Endothelial cell of umbilical vein (primary cell): ENCODE results near the gene NFIA. TPM values are rescaled to one million over a fixed set of nuclear protein-coding genes. Genes with fewer than 3 reads are reported as not detected.

Experiments
- BruUV-seq: library from RNA; stranded (reverse); fragments of 400-500 nt; replicated peaks from 2 replicates; lab custom pipeline; 2021; lab: Mats Ljungman, UMichigan
- CTCF ChIA-PET: fragments of 300-600, 350-600 bp; sonication (Branson Sonifier 250); formaldehyde crosslinking; loops from one replicate; lab custom pipeline; 2021; ENCODE audit warnings: antibody characterized with exemption, inconsistent platforms; lab: Charles Lee
- POLR2A ChIA-PET: fragments of 300-600, 350-600 bp; sonication (Branson Sonifier 250); formaldehyde crosslinking; loops from one replicate; lab custom pipeline; 2021; ENCODE audit warnings: antibody characterized with exemption, inconsistent platforms; lab: Charles Lee
- DNase-seq: peaks from one replicate; pipeline ENCODE4 v3.0.0-alpha.2; 2011; ENCODE audit warnings: low read depth, low spot score
- FAIRE-seq: peaks from 2 replicates; lab custom pipeline; 2011; peaks lifted over from hg19 to GRCh38; lab: Jason Lieb, UNC
- H2AFZ ChIP-seq: 2 replicates; pipeline ENCODE4 v1.6.0; 2012; ENCODE audit warnings: low read depth, low read length, control low read depth, inconsistent platforms
- H3K27ac ChIP-seq: 2 replicates; pipeline ENCODE4 v1.5.1; 2011; ENCODE audit warnings: low read depth, mild to moderate bottlenecking, control low read depth, low read length, moderate library complexity; ENCODE audit not compliant: insufficient read depth
- H3K27me3 ChIP-seq, 2 experiments: 2 replicates each; pipeline versions ENCODE4 v1.6.0 to v1.6.1; 2011; ENCODE audit warnings: low read length in 2 of 2, mixed read lengths in 1 of 2; ENCODE audit not compliant: control insufficient read depth in 2 of 2, insufficient read depth in 2 of 2
- H3K36me3 ChIP-seq, 2 experiments: 2 replicates in 1 of 2; 3 replicates in 1 of 2; pipeline ENCODE4 v1.5.1; 2011; ENCODE audit warnings: low read length in 2 of 2, mild to moderate bottlenecking in 1 of 2, moderate library complexity in 1 of 2; ENCODE audit not compliant: control insufficient read depth in 2 of 2, insufficient read depth in 2 of 2; ENCODE audit errors: extremely low read depth in 1 of 2
- H3K4me1 ChIP-seq: 3 replicates; pipeline ENCODE4 v1.5.1; 2011; ENCODE audit warnings: mild to moderate bottlenecking, low read length; ENCODE audit not compliant: control insufficient read depth, insufficient read depth; ENCODE audit errors: extremely low read depth
- H3K4me2 ChIP-seq: 2 replicates; pipeline ENCODE4 v1.6.1; 2011; ENCODE audit warnings: low read length, control low read depth, mixed read lengths; ENCODE audit not compliant: insufficient read depth
- H3K4me3 ChIP-seq, 3 experiments: fragments of 200-600 bp in 1 of 3; sonication (generic), shearing (Covaris generic) in 1 of 3; replicated peaks in 1 of 3; 2 replicates each; pipeline ENCODE4 v1.5.1; 2011 to 2016; ENCODE audit warnings: control low read depth in 3 of 3, low read length in 3 of 3, mild to moderate bottlenecking in 2 of 3, inconsistent platforms in 1 of 3, low read depth in 1 of 3, moderate library complexity in 1 of 3; ENCODE audit not compliant: insufficient read depth in 1 of 3
- H3K79me2 ChIP-seq: 2 replicates; pipeline ENCODE4 v1.6.0; 2012; ENCODE audit warnings: low read length, inconsistent platforms; ENCODE audit not compliant: control insufficient read depth, insufficient read depth
- H3K9ac ChIP-seq: replicated peaks from 2 replicates; pipeline ENCODE3; 2011; ENCODE audit warnings: low read length, control low read depth; ENCODE audit not compliant: insufficient read depth; ENCODE audit errors: extremely low read depth
- H3K9me1 ChIP-seq: replicated peaks from 3 replicates; pipeline ENCODE4 v1.6.0; 2011; ENCODE audit warnings: mild to moderate bottlenecking, low read length; ENCODE audit not compliant: control insufficient read depth, insufficient read depth; ENCODE audit errors: extremely low read depth
- H3K9me3 ChIP-seq: replicated peaks from 2 replicates; pipeline ENCODE4 v1.5.1; 2012; ENCODE audit warnings: low read length, inconsistent platforms; ENCODE audit not compliant: control insufficient read depth, insufficient read depth
- H4K20me1 ChIP-seq: replicated peaks from 2 replicates; pipeline ENCODE3; 2011; ENCODE audit warnings: mild to moderate bottlenecking, low read length; ENCODE audit not compliant: control insufficient read depth, insufficient read depth; ENCODE audit errors: extremely low read depth
- CTCF ChIP-seq, 2 donors: IDR thresholded peaks; 1 replicate in 1 of 2; 2 replicates in 1 of 2; pipeline ENCODE4 v1.5.1; 2011; ENCODE audit warnings: low read length in 2 of 2, mild to moderate bottlenecking in 2 of 2, moderate library complexity in 2 of 2, control low read depth in 1 of 2, inconsistent platforms in 1 of 2, low read depth in 1 of 2; ENCODE audit not compliant: insufficient read depth in 1 of 2; ENCODE audit errors: extremely low read depth in 1 of 2
- EZH2 ChIP-seq: IDR thresholded peaks from 2 replicates; pipeline ENCODE4 v1.6.1; 2012; ENCODE audit warnings: borderline replicate concordance, low read depth, mild to moderate bottlenecking, moderate library complexity, low read length, inconsistent platforms; ENCODE audit not compliant: severe bottlenecking
- FOS ChIP-seq: IDR thresholded peaks from 2 replicates; pipeline ENCODE4 v1.6.1; 2011; ENCODE audit warnings: mild to moderate bottlenecking, low read length, moderate library complexity, borderline replicate concordance; ENCODE audit not compliant: insufficient read depth
- GATA2 ChIP-seq: IDR thresholded peaks from 2 replicates; pipeline ENCODE4 v1.7.0; 2011; ENCODE audit warnings: low read depth, mild to moderate bottlenecking, moderate library complexity, mixed read lengths, low read length; ENCODE audit not compliant: insufficient read length, insufficient read depth
- JUN ChIP-seq: IDR thresholded peaks from 2 replicates; pipeline ENCODE4 v1.6.1; 2011; ENCODE audit warnings: borderline replicate concordance, low read depth; ENCODE audit not compliant: insufficient read length, insufficient read depth
- MYC ChIP-seq: IDR thresholded peaks from one replicate; pipeline ENCODE4 v1.6.1; 2011; ENCODE audit warnings: mild to moderate bottlenecking, low read depth, low read length
- POLR2A ChIP-seq: IDR thresholded peaks from 2 replicates; pipeline ENCODE4 v1.6.1; 2012; ENCODE audit warnings: low read depth, mild to moderate bottlenecking, control low read depth, low read length
- POLR2AphosphoS5 ChIP-seq: IDR thresholded peaks from 2 replicates; pipeline ENCODE4 v1.6.1; 2012; ENCODE audit warnings: low read depth, mild to moderate bottlenecking, control low read depth, low read length, moderate library complexity; ENCODE audit not compliant: insufficient read depth
- dilution Hi-C: fragments of 300-500 bp; cut with MboI; formaldehyde crosslinking; loops from one replicate; pipeline ENCODE4 v1.15.0; 2019; ENCODE audit warnings: low sequenced_read_pairs; ENCODE audit not compliant: extremely low pct_ligation_motif_present
- intact Hi-C: fragments of 100-400 bp; cut with micrococcal nuclease; formaldehyde crosslinking; loops from one replicate; pipeline ENCODE4 v1.10.0; 2022
- polyA plus RNA-seq, 4 experiments: library from polyadenylated mRNA; depleted of rRNA in 3 of 4; stranded (reverse) in 3 of 4; unstranded in 1 of 4; fragments of >200 nt; gene quantifications; 2 replicates each; pipeline versions ENCODE4 v1.2.1 to v1.2.3, GENCODE V29; 2011 to 2012; ENCODE audit warnings: missing spikeins in 1 of 4
- total RNA-seq: library from RNA; stranded (reverse); gene quantifications from 2 replicates; pipeline ENCODE4 v1.2.3, GENCODE V29; 2021
- TF ChIP-seq, protein P1 (sequence below): IDR thresholded peaks from 2 replicates; pipeline ENCODE4 v1.6.1; 2011; ENCODE audit not compliant: insufficient read depth, insufficient read length

The NFIA gene
- total and polyA plus RNA-seq, 2 donors (not counting 3 experiments of a cell fraction or from before 2014, with no cell fraction given), result 25.5 to 47.0 TPM

- BruUV-seq, result no TSS peak
- dilution Hi-C loops, result no loop called here
- Histone ChIP-seq H3K36me3 (no peaks in the 10 kb centered on the region), H3K4me1 (peaks cover 2% of the 10 kb centered on the region), H3K27me3 (no peaks in the 10 kb centered on the region), H3K9me1 (no peaks in the 10 kb centered on the region), H3K79me2 (no peaks in the 10 kb centered on the region), H3K9ac (peak overlapping the region; percentile 89), H3K4me2 (peak overlapping the region; percentile 75), H4K20me1 (no peaks in the 10 kb centered on the region), H3K27ac (peak overlapping the region; percentile 62), H3K4me3 (peak overlapping the region; percentile 39 to 59 (median 54)), H3K9me3 (no peaks in the 10 kb centered on the region), H2AFZ (peak overlapping the region; percentile 99)
- FAIRE-seq, result peak; percentile 84
- peak; percentile 85 for DNase-seq
- POLR2A ChIA-PET, result interaction anchor here (0.9 kb wide), 1 partner anchor 65 kb away, joined by 3 read pairs; no protein-coding TSS in a partner anchor
- intact Hi-C loops, result loop anchor here (1.0 to 10.0 kb wide), 9 partner anchors 64 to 1072 kb away; no protein-coding TSS in a partner anchor
- CTCF ChIA-PET, result interaction anchor here (0.6 to 3.9 kb wide), 42 partner anchors 9 to 1072 kb away, joined by 3 to 133 read pairs (median 6); no protein-coding TSS in a partner anchor
- TF ChIP-seq JUN (no peak), FOS (no peak), POLR2AphosphoS5 (peak; percentile 26), GATA2 (no peak), EZH2 (no peak), POLR2A (no peak), MYC (no peak), CTCF (IDR thresholded peaks at IDR 0.05; ENCODE audit: extremely low read depth in 1 of 2, insufficient read depth in 1 of 2, low read depth in 1 of 2, low read length in 2 of 2) (peak; percentile 85 to 94)
- TF ChIP-seq, protein P1, sequence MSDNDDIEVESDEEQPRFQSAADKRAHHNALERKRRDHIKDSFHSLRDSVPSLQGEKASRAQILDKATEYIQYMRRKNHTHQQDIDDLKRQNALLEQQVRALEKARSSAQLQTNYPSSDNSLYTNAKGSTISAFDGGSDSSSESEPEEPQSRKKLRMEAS, result no peak
Measured at GRCh38 chr1:61043010-61043820, 39.1 kb upstream of the NFIA start.
